GM18870 (cell line): Measurements from ENCODE around the gene ZNF740.
"Not testable (repeated sequence)": the region's sequence is repeated elsewhere in the genome, so short reads cannot be mapped to it uniquely, and the experiment has no call there.

Source experiments
- ATAC-seq: cut with Tn5 transposase; IDR thresholded peaks from one replicate; pipeline ENCODE4 v1.9.1; 2021; ENCODE audit warnings: moderate library complexity; ENCODE audit not compliant: unreplicated experiment

ZNF740 gene

DNA sequence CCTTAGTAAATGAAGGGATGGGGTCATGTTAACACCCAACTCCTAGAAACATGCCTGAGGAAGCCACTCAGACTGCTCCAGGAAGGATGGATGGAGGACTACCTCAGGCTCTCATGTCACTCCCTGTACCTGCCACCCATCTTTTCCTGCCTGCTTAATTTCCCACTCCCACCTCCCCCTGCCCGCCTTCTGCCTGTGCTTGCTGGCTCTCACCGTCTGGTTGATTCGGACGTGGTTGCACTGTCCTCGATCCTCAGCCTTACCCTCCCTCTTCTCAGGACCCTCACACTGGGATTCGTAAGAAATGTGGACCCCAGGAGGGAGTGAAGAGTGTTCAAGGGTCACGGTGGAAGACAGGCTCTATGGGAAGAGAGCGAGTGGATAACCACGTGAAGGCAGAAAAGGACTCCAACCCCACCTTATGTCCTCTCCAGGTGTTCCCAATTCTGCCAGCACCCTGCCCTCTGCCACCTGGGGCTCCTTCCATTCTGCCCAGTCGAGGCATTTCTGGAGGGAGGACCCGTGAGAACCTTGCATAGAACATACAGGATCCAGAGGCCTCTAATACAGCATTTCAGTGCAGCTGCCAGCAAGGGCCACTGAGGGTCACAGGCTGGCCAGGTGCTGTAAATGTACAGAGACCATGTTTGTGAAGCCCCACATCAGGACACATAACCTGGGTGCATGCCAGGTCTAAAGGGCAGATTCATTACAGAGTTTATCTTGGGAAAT is 13.6 kb downstream of the ZNF740 start:
- ATAC-seq: no peak

DNA sequence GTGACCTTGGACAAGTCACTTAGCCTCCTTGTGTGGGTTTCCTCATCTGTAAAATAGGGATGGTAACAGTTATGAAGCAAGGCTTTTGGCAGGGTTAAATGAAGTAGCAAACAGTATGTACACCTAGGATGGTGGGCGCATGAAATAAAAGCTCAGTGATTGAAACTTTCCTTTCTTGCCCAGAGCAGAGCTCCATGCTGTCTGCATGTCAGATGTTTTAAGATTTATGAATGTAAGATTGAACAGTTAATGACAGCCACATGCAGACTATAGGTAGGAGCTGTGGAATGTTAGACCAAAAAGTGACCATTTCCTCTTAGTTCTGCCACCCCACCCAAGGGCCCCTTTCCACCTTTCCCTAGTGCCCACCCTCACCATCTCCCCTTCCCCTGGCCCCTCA is 14.5 kb downstream of the ZNF740 start:
- no peak for ATAC-seq

DNA sequence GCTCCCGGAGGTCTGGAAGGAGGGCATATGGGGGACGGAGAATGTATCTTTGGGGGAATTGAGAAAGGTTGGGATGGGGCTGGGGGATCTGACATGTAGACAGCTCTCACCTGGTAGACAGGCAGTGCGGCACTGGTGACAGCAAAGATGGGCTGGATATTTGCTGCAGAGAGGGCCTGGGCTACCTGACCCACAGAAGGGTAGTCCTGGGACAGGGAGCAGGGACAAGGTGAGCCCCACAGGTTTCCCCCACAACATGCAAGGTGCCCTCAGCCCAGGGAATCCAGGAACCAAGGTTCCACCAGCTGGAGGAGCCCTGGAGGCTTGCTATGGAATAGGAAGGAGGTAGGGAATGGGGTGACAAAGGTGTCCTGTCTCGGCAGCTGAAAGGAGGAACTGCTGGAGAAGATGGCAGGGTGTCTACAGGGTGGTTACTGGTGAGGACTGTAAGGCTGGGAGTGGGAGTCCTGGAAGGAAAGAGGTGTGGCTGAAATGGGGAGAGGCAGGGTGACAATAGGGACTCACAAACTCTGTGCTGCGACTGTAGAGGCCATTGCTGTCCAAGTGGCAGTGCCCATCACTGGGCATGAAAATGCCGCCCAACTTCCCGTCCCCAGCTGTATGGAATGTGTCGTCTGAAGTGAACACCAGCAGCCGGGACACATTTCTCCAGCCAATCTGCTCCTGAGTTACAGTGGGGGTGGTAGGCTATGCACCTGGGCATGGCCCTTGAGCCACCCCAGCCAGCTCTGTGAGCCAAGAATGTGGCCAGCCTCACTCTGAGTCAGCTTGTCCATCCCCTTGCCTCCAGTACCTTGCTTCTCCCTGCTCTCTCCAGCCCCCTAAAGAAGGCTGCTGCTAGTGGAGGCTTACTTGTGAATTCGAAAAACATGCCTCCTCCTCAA is 15.2 kb downstream of the ZNF740 start:
- ATAC-seq: no peak

DNA sequence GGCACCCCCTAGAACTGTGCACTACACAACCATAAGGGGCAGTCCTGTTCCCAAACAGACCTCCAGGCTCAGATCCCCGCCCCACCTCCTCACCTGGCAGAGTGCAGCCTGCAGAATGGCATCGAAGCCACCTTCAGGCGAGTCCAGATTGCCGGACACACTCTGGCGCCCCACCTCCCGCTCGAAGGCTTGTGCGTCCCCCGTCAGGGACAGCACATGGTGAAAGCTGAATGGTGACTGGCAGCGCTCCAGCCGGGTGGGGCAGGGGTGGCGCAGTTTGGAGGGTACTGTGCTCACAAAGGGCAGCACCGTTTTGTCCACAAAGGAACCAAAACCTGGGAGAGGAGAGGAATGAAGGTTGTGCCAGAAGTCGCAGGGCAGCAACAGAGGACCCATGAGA is 16.0 kb downstream of the ZNF740 start:
- ATAC-seq: no peak

DNA sequence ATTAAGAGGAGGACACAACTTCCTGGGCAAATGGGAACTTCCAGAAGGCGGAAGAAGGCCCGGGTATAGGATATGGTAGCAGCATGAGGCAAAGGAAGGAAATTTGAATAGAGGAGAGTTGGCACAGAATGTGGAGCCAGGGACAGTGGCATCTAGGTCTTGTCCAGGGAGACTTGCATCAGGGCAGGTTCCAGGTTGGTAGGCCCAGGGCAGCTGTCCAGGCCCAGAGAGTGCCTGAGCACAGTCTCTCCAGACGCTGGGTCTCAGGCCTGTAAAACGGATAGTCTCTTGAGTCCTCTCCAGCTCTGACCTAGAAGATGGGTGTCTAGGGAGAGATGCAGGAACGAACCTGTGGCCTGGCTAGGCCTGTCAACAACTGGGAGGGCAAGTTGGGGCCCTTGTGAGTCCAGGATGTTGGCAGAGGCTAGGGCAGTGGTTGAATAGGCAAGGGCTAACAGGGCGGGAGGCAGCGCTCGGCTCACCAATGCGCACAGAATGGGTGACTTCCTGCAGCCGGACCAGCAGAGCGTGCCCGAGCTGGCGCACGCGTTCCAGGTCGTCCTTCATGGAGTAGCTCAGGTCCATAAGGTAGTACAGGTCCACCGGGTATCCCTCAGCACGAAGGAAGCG is 16.6 kb downstream of the ZNF740 start:
- ATAC-seq: no peak

DNA sequence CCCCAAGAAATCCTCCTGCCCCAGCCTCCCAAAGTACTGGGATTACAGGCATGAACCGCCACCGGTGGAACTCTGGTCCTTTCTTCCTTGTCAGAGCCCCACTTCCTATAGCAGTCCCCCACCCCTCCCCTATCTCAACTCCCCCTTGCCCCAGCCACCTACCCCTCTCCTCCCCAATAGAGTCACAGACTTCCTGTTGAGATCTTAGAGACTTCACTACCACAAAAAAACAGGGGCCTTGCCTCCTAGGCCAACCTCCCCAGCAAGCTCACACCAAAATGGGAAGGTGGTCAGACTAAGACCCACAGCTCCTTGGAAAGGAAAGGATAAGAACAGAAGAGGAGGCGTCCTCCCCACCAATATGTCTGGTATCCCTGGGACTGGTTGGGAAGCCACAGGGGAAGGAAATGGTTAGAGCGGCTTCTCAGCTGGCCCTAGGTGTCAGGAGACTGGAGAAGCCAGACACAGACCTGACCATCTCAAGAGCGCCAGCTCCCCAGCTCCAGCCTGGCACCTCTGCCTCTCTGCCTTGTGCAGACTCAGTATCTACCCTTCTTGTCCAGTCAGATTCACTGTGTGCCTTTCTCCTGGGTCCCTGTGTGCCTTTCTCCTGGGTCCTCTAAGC is 18.1 kb downstream of the ZNF740 start:
- no peak for ATAC-seq

DNA sequence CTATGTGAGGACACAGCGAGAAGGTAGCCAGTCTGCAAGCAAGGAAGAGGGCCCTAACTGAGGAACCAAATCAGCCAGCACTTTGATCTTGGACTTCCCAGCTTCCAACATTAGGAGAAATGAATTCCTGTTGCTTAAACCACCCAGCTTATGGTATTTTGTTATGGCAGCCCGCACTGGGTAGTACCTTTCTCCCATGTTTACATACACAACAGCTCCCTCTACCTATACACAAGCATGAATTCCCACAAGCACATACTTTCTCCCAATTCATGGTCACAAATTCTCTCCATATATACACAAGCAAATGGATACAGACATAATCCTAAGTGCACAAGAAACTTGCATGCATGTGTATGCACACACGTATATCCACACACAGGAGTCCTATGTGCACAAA is 19.2 kb downstream of the ZNF740 start:
- no peak for ATAC-seq

DNA sequence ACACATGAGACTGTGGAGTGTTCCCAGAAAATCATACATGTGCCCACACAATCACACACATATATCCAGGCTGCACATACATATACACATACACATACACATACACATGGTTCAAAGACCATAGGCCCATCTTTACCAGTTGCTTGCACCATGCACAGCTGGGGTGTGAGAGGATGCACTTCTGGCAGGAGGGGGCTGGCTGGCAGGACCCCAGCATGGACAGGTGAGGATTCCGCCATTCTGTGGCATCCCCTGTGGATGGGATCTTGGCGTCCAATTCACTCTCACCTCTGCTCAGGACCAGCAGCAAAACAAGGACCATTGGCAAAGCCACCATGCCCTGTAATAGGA is 19.6 kb downstream of the ZNF740 start:
- no peak for ATAC-seq

DNA sequence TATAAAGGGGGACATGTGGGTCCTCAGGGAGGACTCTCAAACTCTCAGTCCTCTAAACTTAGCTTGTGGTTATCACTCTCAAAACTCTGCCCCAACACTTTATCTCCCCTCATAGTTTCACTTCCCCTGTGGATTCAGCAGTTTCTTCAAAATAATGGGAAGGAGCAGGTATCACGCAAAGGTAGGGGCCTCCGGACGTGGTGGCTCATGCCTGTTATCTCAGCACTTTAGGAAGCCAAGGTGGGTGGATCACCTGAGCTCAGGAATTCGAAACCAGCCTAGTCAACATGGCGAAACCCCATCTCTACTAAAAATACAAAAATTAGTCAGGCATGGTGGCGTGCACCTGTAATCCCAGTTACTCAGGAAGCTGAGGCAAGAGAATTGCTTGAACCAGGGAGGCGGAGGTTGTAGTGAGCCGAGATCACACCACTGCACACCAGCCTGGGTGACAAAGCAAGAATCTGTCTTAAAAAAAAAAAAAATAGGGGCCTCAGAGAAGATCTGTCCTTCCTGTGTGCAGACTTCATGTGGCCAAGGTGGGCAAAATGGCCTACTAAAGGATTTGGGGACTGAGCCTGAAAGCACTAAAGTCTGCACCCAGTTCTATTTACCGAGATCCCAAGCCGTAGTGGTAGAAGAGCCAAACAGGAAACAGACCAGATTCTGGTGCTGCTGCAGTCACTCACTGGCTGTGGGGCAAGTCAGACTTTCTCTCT is 20.1 kb downstream of the ZNF740 start:
- peak; percentile 44 for ATAC-seq

DNA sequence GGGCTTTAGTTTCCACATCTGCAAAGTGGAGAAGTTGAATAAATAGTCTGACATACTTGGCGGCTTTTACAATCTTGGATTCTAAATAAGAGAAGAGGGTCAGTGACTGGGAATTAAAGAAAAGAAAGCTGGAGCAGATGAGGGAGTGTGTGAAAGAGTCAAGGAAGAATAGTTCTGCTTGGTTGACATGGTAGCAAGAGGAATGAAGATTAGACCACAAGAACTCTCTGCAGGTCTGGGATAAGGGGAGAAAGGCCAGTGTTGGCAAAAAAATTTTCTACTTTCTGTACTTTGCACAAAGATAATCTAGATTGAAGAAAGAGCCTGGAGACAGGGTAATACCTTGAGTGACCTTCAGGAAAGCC is 20.6 kb downstream of the ZNF740 start:
- no peak for ATAC-seq

DNA sequence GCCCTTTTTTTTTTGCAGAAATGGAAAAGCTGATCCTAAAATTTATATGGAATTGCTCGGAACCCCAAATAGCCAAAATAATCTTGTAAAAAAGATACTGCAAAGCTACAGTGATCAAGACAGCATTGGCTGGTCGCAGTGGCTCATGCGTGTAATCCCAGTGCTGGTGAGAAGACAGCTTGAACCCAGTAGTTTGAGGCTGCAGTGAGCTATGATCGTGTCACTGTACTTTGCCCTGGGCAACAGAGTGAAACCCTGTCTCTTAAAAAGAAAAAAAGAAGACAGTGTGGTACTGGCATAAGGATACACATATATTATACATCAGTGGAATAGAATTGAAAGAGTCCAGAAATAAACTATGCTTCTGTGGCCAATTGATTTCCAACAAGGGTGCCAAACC is 21.1 kb downstream of the ZNF740 start:
- no peak for ATAC-seq

DNA sequence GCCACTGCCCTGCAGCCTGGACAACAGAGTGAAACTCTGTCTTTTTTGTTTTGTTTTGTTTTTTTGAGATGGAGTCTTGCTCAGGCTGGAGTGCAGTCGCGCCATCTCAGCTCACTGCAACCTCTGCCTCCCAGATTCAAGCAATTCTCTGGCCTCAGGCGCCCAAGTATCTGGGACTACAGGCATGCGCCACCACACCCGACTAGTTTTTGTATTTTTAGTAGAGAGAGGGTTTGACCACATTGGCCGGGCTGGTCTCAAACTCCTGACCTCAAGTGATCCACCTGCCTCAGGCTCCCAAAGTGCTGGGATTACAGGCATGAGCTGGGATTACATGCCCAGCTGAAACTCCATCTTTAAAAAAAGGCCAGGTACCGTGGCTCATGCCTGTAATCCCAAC is 21.8 kb downstream of the ZNF740 start:
- not testable (repeated sequence) for ATAC-seq

DNA sequence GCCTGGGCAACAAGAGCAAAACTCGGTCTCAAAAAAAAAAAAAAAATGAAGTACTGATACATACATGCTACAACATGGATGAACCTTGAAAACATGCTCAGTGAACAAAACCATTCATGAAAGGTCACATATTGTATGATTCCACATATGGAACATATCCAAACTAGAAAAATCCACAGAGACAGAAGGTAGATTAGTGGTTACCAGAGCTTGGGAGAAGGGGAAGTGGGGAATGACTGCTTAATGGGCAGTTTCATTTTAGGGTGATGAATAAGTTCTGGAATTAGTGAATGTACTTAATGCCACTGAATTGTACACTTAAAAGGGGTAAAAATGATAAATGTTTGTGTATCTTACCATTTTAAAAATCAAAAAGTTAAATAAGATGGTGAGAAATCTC is 23.8 kb downstream of the ZNF740 start:
- no peak for ATAC-seq

DNA sequence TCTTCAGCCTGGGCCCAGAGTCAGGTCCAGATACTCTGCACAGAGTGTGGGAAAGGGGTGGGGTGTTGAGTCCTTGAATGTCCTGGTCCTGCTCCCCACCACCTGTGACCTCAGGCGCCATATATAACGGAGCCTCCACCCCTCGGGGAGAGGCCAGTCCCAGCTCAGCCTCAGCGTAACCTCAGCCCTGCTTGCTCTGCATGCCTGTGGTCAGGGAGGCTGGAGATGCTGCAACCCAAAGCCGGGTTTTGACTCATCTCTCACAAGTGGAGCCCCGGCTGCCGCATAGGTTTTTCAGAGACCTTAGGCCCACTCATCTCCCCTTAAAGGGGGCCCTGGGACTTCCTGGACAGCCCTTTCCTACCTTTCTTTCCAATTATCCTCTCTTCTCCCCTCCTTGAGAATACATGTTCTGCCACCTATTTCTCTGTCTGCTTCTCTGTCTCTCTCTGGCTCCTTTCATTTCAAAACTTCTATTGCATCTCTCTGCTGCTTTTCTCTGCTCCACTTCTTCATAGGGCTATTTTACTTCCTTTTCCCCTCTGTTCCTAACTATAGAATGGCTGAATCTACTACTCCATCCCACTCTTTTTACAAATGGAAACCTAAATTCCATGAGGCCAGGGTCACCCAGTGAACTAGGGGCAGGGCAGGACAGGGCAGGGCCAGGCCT is 25.4 kb downstream of the ZNF740 start:
- ATAC-seq: peak; percentile 56

DNA sequence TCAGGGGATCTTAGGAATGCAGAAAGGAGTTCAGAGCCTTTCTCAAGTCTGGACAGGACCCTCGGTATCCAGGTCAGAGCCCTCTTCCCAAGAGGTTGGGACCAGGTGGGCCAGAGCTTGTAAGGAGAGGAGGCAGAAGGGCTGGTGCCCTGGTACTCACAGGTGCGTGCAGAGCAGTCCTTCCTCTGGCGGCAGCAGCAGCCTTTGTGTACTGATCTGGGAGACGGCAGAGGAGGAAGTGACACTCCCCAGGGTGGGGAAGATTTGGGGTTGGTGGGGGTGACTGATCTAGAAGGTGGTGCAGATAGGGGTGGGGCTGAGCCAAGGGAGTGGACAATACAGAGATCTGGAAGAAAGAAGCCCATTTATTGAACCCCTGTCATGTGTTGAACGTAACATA is 26.5 kb downstream of the ZNF740 start, which contains the start of gene ITGB7:
Gene ITGB7 (minus strand): TSS at position 210 of the 400 bp plus-strand sequence. CDS start 6,808 bp downstream, outside the sequence.
- no peak for ATAC-seq

DNA sequence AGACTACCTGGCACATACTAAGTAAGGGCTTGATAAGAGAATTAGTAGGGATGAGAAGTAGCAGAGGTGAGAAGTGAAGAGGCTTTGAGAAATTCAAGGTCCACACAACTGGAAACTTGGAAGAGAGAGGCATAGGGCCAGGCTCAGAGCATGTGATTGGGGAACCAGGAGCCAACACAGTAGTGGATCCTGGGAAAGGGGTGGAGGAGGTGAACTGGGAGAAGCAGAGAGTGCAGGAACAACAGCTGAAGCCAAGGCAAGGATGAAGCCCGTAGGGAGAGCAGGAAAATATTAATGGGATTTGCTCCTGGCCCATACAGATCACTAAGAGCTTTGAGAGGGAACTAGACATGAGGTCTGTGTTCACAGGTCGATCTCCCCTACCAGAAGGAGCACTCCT is 27.9 kb downstream of the ZNF740 start:
- no peak for ATAC-seq

DNA sequence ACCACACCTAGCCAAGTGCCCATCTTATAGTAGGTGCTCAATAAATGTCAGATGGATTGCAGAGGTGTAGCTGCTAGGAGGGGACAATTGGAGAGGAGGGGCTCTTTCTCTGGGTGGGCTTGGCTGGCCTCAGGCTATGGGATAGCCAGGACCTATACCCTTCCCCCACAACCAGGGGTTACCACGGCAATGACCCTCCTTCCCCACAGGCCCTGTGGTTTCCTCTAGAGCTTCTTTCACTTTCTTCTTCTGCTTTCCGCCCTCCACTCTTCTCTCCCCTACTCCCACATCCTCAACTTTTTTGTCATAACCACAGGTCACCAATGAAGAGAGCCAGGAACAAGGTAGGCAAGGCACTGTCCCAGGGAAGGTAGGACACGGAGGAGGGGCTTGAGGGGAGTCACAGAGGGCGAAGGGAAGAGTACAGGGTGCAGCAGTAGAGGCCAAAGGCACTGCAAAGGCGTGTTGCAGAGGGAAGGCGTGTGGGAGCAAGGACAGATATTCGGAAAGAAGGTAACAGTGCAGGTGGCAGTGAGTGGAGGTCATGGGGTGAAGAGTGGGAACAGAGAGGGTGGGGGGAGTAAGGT is 28.4 kb downstream of the ZNF740 start:
- peak; percentile 39 for ATAC-seq

DNA sequence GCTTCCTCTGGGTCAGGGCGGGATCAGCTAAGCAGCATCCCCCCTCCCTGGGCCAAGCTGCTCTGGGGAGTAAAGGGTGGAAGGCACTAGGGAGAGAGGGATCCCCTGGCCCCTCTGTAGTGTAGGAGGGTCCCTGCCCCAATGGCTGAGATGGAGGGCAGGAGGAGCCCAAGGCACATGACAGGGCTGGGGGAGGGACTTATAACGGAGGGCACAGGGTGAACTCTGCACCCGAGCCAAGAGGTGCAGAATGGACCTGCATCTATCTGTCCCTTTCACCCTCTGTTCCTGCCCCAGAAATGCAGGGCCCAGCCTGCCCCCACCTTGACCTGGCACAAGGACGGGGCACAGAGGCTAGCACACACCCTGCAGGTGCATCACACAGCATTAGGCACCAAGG is 30.3 kb downstream of the ZNF740 start:
- no peak for ATAC-seq

DNA sequence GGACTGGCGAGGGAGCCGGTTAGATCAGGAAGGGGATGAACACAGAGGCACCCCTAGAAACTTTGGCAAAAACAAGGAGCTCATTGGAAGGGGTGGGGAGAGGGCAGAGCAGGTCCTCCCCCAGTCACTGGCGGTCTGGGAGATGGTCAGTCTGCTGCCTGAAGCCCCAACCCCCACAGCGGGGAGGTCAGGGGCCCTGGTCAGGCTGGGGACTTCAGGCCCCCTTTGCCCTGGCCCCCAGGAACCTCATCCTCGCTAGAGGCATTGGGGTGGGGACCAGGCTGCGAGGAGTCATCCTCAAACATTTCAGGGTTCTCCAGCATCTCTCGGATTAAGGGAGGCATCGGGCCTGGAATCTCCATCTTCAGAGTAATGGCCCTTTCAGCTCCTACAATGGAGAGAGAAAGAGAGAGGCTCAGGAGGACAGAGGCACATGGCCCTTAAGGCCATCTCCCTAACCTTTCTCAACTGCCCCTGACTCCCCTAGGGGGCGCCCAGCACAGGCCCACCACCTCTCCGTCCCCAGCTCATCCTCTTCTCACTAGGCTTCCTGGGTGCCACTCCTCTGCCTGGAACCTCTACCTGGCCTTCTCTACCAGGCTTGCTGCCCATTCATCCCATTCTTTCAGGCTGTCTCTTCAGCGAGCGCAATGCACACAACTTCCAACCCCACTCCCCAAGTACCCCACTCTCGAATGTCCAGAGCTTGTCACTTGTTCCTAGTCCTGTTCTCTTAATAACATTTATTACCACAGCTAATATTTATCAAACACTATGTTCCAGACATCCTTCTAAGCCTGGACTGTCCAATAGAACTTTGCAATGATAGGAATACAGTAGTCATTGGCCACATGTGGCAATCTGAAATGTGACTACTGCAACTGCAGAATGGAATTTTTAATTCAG is 31.2 kb downstream of the ZNF740 start:
- ATAC-seq: no peak
